ENCODE measurements around the gene SERTAD2. TPM values are rescaled to one million over a fixed set of nuclear protein-coding genes. Genes with fewer than 3 reads are reported as not detected.
A peak's percentile ranks its signal among the peaks of the same experiment; 100 is the strongest.

SERTAD2 gene
- total RNA-seq, 6 experiments from 2014 or later: 3.7 to 14.4 (median 8.4) TPM

GRCh38 chr2:64643838-64644457, 9.8 kb downstream of the SERTAD2 start:
- ATAC-seq (no peak), DNase-seq (no peak)
- H3K9me3 ChIP-seq: no peaks in the 10 kb centered on the region
- TF ChIP-seq CTCF (IDR thresholded peaks at IDR 0.05): no peak
- TF ChIP-seq POLR2A (IDR thresholded peaks at IDR 0.05): no peak
- 65% methylated on average over 5 of the region's 8 CpGs for WGBS (ENCODE audit: insufficient coverage, low coverage, low lambda C conversion rate, missing lambda C conversion rate)
- H3K4me1 ChIP-seq: peaks cover 0 to 60% (median 22%) of the 10 kb centered on the region in 4 donors
- H3K27me3 ChIP-seq: no peaks in the 10 kb centered on the region
- H3K27ac ChIP-seq: peak overlapping the region; percentile 55 to 83 (median 68)
- H3K36me3 ChIP-seq: no peaks in the 10 kb centered on the region
- H3K4me3 ChIP-seq: no peak overlapping the region
- intact Hi-C loops (cut with DNase I): no loop called here

GRCh38 chr2:64641599-64641998, 12.1 kb downstream of the SERTAD2 start:
- DNase-seq (no peak), ATAC-seq (no peak)
- Histone ChIP-seq H3K27ac (no peak overlapping the region), H3K27me3 (no peaks in the 10 kb centered on the region), H3K4me1 (peaks cover 0 to 41% (median 18%) of the 10 kb centered on the region in 4 donors), H3K9me3 (no peaks in the 10 kb centered on the region), H3K4me3 (no peak overlapping the region), H3K36me3 (no peaks in the 10 kb centered on the region)
- TF ChIP-seq CTCF (IDR thresholded peaks at IDR 0.05) (no peak), POLR2A (IDR thresholded peaks at IDR 0.05) (no peak)
- 80% methylated on average over 4 of the region's 10 CpGs for WGBS (ENCODE audit: insufficient coverage, low coverage, low lambda C conversion rate, missing lambda C conversion rate)
- intact Hi-C loops (cut with DNase I): no loop called here

GRCh38 chr2:64640153-64641044, 13.3 kb downstream of the SERTAD2 start:
- H3K27ac ChIP-seq: no peak overlapping the region
- ATAC-seq (no peak), DNase-seq (no peak)
- TF ChIP-seq CTCF (IDR thresholded peaks at IDR 0.05) (no peak), POLR2A (IDR thresholded peaks at IDR 0.05) (no peak)
- H3K36me3 ChIP-seq: peaks cover 0 to 8% (median 0%) of the 10 kb centered on the region in 4 donors
- intact Hi-C loops (cut with DNase I): no loop called here
- no peaks in the 10 kb centered on the region for H3K27me3 ChIP-seq
- 67% methylated on average over 9 of the region's 12 CpGs for WGBS (ENCODE audit: insufficient coverage, low coverage, low lambda C conversion rate, missing lambda C conversion rate)
- no peaks in the 10 kb centered on the region for H3K9me3 ChIP-seq
- no peak overlapping the region for H3K4me3 ChIP-seq
- H3K4me1 ChIP-seq: peaks cover 0 to 29% (median 10%) of the 10 kb centered on the region in 4 donors

GRCh38 chr2:64639691-64640090, 14.0 kb downstream of the SERTAD2 start:
- WGBS (ENCODE audit: insufficient coverage, low coverage, low lambda C conversion rate, missing lambda C conversion rate): 25% methylated on average over 2 of the region's 2 CpGs
- Histone ChIP-seq H3K36me3 (peaks cover 0 to 15% (median 0%) of the 10 kb centered on the region in 4 donors), H3K27ac (no peak overlapping the region), H3K4me3 (no peak overlapping the region), H3K27me3 (no peaks in the 10 kb centered on the region), H3K9me3 (no peaks in the 10 kb centered on the region), H3K4me1 (peaks cover 0 to 29% (median 8%) of the 10 kb centered on the region in 4 donors)
- TF ChIP-seq CTCF (IDR thresholded peaks at IDR 0.05) (no peak), POLR2A (IDR thresholded peaks at IDR 0.05) (no peak)
- ATAC-seq: peak in 1 of 4 donors; percentile 29
- DNase-seq: no peak
- intact Hi-C loops (cut with DNase I): no loop called here

Measured in right lobe of liver (tissue), 6 donors.